Calu3 (cell line): ENCODE data around the gene AOC2. TPM values are rescaled to one million over a fixed set of nuclear protein-coding genes. Genes with fewer than 3 reads are reported as not detected.
"Not testable (repeated sequence)": the region's sequence is repeated elsewhere in the genome, so short reads cannot be mapped to it uniquely, and the experiment has no call there.

Source experiments
- BruUV-seq: library from RNA; stranded (reverse); fragments of 400-500 nt; replicated peaks from 2 replicates; lab custom pipeline; 2021; lab: Mats Ljungman, UMichigan
- CTCF ChIA-PET: fragments of 300-600 bp; sonication (Branson Sonifier 250); formaldehyde crosslinking; loops from one replicate; lab custom pipeline; 2022; ENCODE audit warnings: antibody characterized with exemption; lab: Charles Lee
- DNase-seq: peaks from one replicate; pipeline ENCODE4 v3.0.0; 2022
- H3K27ac Mint-ChIP-seq: one replicate; pipeline ENCODE4 v1.8.0; 2022; ENCODE audit warnings: mixed read lengths; ENCODE audit not compliant: unreplicated experiment
- H3K27me3 Mint-ChIP-seq: one replicate; pipeline ENCODE4 v1.8.0; 2022; ENCODE audit warnings: mixed read lengths; ENCODE audit not compliant: unreplicated experiment
- H3K36me3 Mint-ChIP-seq: one replicate; pipeline ENCODE4 v1.8.0; 2022; ENCODE audit warnings: mild to moderate bottlenecking, moderate library complexity, mixed read lengths; ENCODE audit not compliant: insufficient read depth, unreplicated experiment
- H3K4me1 Mint-ChIP-seq: one replicate; pipeline ENCODE4 v1.8.0; 2022; ENCODE audit warnings: mild to moderate bottlenecking, low read depth, mixed read lengths; ENCODE audit not compliant: unreplicated experiment
- H3K4me3 Mint-ChIP-seq: one replicate; pipeline ENCODE4 v1.8.0; 2022; ENCODE audit warnings: mild to moderate bottlenecking, low read depth, moderate library complexity, mixed read lengths; ENCODE audit not compliant: unreplicated experiment
- H3K9me3 Mint-ChIP-seq: one replicate; pipeline ENCODE4 v1.8.0; 2022; ENCODE audit warnings: low read depth, mixed read lengths; ENCODE audit not compliant: unreplicated experiment
- intact Hi-C: fragments of 100-400 bp; cut with micrococcal nuclease; formaldehyde crosslinking; loops from one replicate; pipeline ENCODE4 v1.10.0; 2022; ENCODE audit not compliant: unreplicated experiment
- total RNA-seq: library from RNA; stranded (reverse); gene quantifications from 2 replicates; pipeline ENCODE4 v1.2.3, GENCODE V29; 2022
- TF ChIP-seq, protein P1 (sequence below): fragments of 200-600 bp; IDR thresholded peaks from one replicate; pipeline ENCODE4 v1.8.0; 2022; ENCODE audit warnings: antibody characterized with exemption; ENCODE audit not compliant: unreplicated experiment

Gene AOC2
- total RNA-seq, 1 experiment from 2014 or later = 10.5 TPM

GRCh38 chr17:42850954-42851353 is 6.6 kb downstream of the AOC2 start, which contains the start of gene AOC3:
Gene AOC3, plus strand, starts transcription at chr17:42851199. Its CDS starts 145 bp downstream, at chr17:42851344.
- no peaks in the 10 kb centered on the region for H3K9me3 Mint-ChIP-seq
- CTCF ChIA-PET = interaction anchor here (0.6 kb wide), 3 partner anchors 76 to 146 kb away, joined by 3 to 4 read pairs (median 3); no protein-coding TSS in a partner anchor
- peaks cover 9% of the 10 kb centered on the region for H3K36me3 Mint-ChIP-seq
- peaks cover 4% of the 10 kb centered on the region for H3K4me1 Mint-ChIP-seq
- peaks cover 20% of the 10 kb centered on the region for H3K27me3 Mint-ChIP-seq
- DNase-seq = no peak
- no TSS peak for BruUV-seq
- H3K27ac Mint-ChIP-seq = no peak within 1 kb of the TSS
- H3K4me3 Mint-ChIP-seq = no peak within 1 kb of the TSS
- intact Hi-C loops = no loop called here
- TF ChIP-seq, protein P1, sequence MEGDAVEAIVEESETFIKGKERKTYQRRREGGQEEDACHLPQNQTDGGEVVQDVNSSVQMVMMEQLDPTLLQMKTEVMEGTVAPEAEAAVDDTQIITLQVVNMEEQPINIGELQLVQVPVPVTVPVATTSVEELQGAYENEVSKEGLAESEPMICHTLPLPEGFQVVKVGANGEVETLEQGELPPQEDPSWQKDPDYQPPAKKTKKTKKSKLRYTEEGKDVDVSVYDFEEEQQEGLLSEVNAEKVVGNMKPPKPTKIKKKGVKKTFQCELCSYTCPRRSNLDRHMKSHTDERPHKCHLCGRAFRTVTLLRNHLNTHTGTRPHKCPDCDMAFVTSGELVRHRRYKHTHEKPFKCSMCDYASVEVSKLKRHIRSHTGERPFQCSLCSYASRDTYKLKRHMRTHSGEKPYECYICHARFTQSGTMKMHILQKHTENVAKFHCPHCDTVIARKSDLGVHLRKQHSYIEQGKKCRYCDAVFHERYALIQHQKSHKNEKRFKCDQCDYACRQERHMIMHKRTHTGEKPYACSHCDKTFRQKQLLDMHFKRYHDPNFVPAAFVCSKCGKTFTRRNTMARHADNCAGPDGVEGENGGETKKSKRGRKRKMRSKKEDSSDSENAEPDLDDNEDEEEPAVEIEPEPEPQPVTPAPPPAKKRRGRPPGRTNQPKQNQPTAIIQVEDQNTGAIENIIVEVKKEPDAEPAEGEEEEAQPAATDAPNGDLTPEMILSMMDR = no peak

DNA sequence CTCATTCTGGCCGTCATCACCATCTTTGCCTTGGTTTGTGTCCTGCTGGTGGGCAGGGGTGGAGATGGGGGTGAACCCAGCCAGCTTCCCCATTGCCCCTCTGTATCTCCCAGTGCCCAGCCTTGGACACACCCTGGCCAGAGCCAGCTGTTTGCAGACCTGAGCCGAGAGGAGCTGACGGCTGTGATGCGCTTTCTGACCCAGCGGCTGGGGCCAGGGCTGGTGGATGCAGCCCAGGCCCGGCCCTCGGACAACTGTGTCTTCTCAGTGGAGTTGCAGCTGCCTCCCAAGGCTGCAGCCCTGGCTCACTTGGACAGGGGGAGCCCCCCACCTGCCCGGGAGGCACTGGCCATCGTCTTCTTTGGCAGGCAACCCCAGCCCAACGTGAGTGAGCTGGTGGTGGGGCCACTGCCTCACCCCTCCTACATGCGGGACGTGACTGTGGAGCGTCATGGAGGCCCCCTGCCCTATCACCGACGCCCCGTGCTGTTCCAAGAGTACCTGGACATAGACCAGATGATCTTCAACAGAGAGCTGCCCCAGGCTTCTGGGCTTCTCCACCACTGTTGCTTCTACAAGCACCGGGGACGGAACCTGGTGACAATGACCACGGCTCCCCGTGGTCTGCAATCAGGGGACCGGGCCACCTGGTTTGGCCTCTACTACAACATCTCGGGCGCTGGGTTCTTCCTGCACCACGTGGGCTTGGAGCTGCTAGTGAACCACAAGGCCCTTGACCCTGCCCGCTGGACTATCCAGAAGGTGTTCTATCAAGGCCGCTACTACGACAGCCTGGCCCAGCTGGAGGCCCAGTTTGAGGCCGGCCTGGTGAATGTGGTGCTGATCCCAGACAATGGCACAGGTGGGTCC is 7.2 kb downstream of the AOC2 start:
- H3K9me3 Mint-ChIP-seq, intact Hi-C loops, BruUV-seq, H3K27ac Mint-ChIP-seq, DNase-seq, H3K4me3 Mint-ChIP-seq, H3K4me1 Mint-ChIP-seq, H3K36me3 Mint-ChIP-seq: not testable (repeated sequence)
- H3K27me3 Mint-ChIP-seq = peaks cover 20% of the 10 kb centered on the region
- CTCF ChIA-PET = interaction anchor here (0.6 kb wide), 3 partner anchors 75 to 146 kb away, joined by 3 to 4 read pairs (median 3); no protein-coding TSS in a partner anchor

- H3K27ac Mint-ChIP-seq = no peak overlapping the region
- no TSS peak for BruUV-seq
- no peak for DNase-seq
- TF ChIP-seq, protein P1 = no peak
- CTCF ChIA-PET = no interaction called here
- no peaks in the 10 kb centered on the region for H3K9me3 Mint-ChIP-seq
- no peaks in the 10 kb centered on the region for H3K4me1 Mint-ChIP-seq
- peaks cover 20% of the 10 kb centered on the region for H3K27me3 Mint-ChIP-seq
- intact Hi-C loops = no loop called here
- H3K36me3 Mint-ChIP-seq = no peaks in the 10 kb centered on the region
- H3K4me3 Mint-ChIP-seq = no peak overlapping the region
Observed at GRCh38 chr17:42852351-42852750, 8.0 kb downstream of the AOC2 start.

DNA sequence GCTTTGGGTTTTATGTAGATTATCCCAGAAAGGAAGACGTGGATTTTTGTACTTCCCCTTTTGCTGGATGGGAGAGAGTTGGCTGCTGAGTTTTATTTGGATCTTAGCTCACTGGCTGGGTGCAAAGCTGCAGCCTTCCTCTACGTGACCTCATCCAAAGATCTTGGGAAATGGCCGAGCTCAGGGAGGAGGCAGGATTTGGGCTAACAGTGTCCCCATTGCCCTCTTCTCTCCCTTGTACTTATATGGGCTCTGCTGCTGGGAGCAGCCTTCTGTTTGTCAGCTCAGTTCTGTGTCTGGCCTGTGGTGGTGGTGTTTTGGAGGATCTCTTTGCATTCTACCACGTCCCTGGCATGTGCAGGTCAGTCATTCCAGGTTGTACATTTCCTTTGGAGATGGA is 8.6 kb downstream of the AOC2 start:
- H3K27me3 Mint-ChIP-seq = peaks cover 20% of the 10 kb centered on the region

More for the DNA sequence above, 8.6 kb downstream of the AOC2 start:
- no peak overlapping the region for H3K27ac Mint-ChIP-seq
- H3K4me1 Mint-ChIP-seq = no peaks in the 10 kb centered on the region
- TF ChIP-seq, protein P1 = no peak
- intact Hi-C loops = no loop called here
- no peaks in the 10 kb centered on the region for H3K36me3 Mint-ChIP-seq
- no TSS peak for BruUV-seq
- H3K9me3 Mint-ChIP-seq = no peaks in the 10 kb centered on the region
- H3K4me3 Mint-ChIP-seq = no peak overlapping the region
- CTCF ChIA-PET = no interaction called here
- DNase-seq = no peak
